BLaER1 treated with 17β-estradiol and CSF1 and Interleukin-3, amounts not matched to agents 10 nM and 100 nM (cell line): ENCODE results near the gene ITGAX.

Experiments used
- H3K27ac ChIP-seq, 11 experiments: shearing (Covaris generic); formaldehyde crosslinking; 2 replicates each; pipeline ENCODE4 v1.8.1; 2022
- H3K27me3 ChIP-seq, 11 experiments: shearing (Covaris generic); formaldehyde crosslinking; 2 replicates each; pipeline ENCODE4 v1.8.1; 2022
- H3K36me3 ChIP-seq, 11 experiments: shearing (Covaris generic); formaldehyde crosslinking; 2 replicates each; pipeline ENCODE4 v1.8.1; 2022
- H3K4me1 ChIP-seq, 10 experiments: shearing (Covaris generic); formaldehyde crosslinking; 2 replicates each; pipeline ENCODE4 v1.8.1; 2022
- H3K4me2 ChIP-seq, 11 experiments: shearing (Covaris generic); formaldehyde crosslinking; 2 replicates each; pipeline ENCODE4 v1.8.1; 2022
- H3K4me3 ChIP-seq, 10 experiments: shearing (Covaris generic); formaldehyde crosslinking; 2 replicates each; pipeline ENCODE4 v1.8.1; 2022
- H3K9ac ChIP-seq, 11 experiments: shearing (Covaris generic); formaldehyde crosslinking; 2 replicates each; pipeline ENCODE4 v1.8.1; 2022
- H3K9me3 ChIP-seq, 11 experiments: shearing (Covaris generic); formaldehyde crosslinking; replicated peaks in 1 of 11; 2 replicates each; pipeline ENCODE4 v1.8.1; 2022
- H4K20me1 ChIP-seq, 11 experiments: shearing (Covaris generic); formaldehyde crosslinking; 2 replicates each; pipeline ENCODE4 v1.8.1; 2022
- Cebpa-rat ChIP-seq, 11 experiments: shearing (Covaris generic); IDR thresholded peaks; 2 replicates each; pipeline ENCODE4 v1.8.1; 2022

ITGAX gene

DNA sequence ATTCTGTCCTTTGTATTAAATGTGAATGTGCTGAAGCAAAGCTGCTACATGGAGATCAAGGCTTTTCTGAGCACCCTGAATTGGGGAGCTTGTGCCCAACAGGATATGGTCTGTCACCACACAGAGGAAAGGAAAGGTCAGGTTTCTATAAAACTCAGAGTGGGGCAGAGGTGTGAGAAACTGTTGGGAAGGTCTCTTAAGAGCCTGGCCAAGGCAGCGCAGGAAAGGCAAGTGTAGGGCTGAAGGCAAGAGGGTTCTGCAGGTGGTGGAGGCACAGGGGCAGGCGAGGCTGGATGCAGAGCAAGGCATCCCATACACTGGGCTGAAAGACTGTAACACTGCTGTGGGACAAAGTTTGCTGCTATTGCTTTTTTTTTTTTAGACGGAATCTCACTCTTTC is 65.1 kb downstream of the ITGAX start:
- H3K4me3 ChIP-seq = no peak overlapping the region
- no peak overlapping the region for H3K4me2 ChIP-seq

DNA sequence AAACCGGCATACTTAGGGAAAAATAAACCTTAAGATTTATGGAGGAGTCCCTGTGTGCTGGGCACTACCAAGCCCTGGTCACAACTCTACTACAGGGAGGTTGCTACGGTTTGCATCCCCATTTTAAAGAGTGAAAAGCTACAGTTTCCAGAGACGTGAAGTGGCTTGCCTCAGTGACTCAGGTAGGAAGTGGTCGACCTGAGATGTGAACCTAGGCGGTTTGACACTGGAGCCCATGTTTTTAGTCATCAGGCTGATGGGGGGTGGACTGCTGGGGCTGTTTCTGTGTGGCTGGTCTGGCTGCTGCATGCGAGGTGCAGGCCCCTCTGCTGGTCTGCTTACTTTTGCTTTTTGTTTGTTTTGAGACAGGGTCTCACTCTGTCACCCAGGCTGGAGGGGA is 66.6 kb downstream of the ITGAX start:
- H3K27me3 ChIP-seq = no peaks in the 10 kb centered on the region
- no peak overlapping the region for H3K27ac ChIP-seq
- no peak overlapping the region for H3K4me3 ChIP-seq
- H3K36me3 ChIP-seq = no peaks in the 10 kb centered on the region
- no peaks in the 10 kb centered on the region for H3K4me1 ChIP-seq
- no peak overlapping the region for H3K4me2 ChIP-seq
- no peak for TF ChIP-seq Cebpa-rat (IDR thresholded peaks at IDR 0.05)
- H3K9me3 ChIP-seq = peaks cover 0 to 40% (median 6%) of the 10 kb centered on the region in 11 experiments; a peak in 11 of 22 replicates
- no peak overlapping the region for H3K9ac ChIP-seq
- no peaks in the 10 kb centered on the region for H4K20me1 ChIP-seq

More for the DNA sequence above, 65.1 kb downstream of the ITGAX start:
- no peaks in the 10 kb centered on the region for H4K20me1 ChIP-seq
- no peak overlapping the region for H3K27ac ChIP-seq
- no peaks in the 10 kb centered on the region for H3K27me3 ChIP-seq
- H3K36me3 ChIP-seq = no peaks in the 10 kb centered on the region
- no peak overlapping the region for H3K9ac ChIP-seq
- TF ChIP-seq Cebpa-rat (IDR thresholded peaks at IDR 0.05) = no peak
- H3K4me1 ChIP-seq = 0 out of 20 replicates have a peak, but pooled peaks cover 0 to 4% (median 0%) of the 10 kb centered on the region in 10 experiments
- peaks cover 0 to 40% (median 6%) of the 10 kb centered on the region in 11 experiments; a peak in 11 of 22 replicates for H3K9me3 ChIP-seq

DNA sequence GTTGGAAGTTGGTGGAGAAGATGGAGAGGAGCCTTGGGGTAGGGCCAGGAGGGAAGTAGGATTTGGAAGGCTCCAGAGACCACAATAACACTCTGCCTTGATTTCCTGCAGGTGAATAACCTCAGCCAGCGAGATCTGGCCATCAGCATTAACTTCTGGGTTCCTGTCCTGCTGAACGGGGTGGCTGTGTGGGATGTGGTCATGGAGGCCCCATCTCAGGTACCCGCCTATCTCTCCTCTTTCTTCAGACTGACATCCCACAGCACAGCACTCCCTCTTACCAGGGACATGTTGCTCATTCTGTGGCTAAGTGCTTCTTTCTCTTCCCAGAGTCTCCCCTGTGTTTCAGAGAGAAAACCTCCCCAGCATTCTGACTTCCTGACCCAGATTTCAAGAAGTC is 68.3 kb downstream of the ITGAX start:
- no peak for TF ChIP-seq Cebpa-rat (IDR thresholded peaks at IDR 0.05)
- H3K4me3 ChIP-seq = no peak overlapping the region
- no peak overlapping the region for H3K27ac ChIP-seq
- H3K4me1 ChIP-seq = no peaks in the 10 kb centered on the region
- H3K27me3 ChIP-seq = no peaks in the 10 kb centered on the region
- H3K9me3 ChIP-seq = peaks cover 0 to 29% (median 6%) of the 10 kb centered on the region in 11 experiments; a peak in 8 of 22 replicates
- H3K36me3 ChIP-seq = no peaks in the 10 kb centered on the region
- no peaks in the 10 kb centered on the region for H4K20me1 ChIP-seq
- H3K4me2 ChIP-seq = no peak overlapping the region
- no peak overlapping the region for H3K9ac ChIP-seq

DNA sequence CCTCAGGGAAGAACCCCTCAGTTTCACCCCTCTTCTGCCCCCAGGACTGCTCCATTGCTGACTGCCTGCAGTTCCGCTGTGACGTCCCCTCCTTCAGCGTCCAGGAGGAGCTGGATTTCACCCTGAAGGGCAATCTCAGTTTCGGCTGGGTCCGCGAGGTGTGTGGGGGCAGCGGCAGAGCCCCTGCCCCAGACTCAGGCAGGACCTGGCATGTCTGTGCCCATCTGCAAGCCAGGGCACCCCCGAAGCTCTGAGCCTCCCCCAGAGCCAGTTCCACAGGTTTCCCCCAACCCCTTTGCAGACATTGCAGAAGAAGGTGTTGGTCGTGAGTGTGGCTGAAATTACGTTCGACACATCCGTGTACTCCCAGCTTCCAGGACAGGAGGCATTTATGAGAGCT is 68.8 kb downstream of the ITGAX start:
- H3K4me3 ChIP-seq = no peak overlapping the region
- no peaks in the 10 kb centered on the region for H3K4me1 ChIP-seq
- no peak overlapping the region for H3K27ac ChIP-seq
- no peak overlapping the region for H3K4me2 ChIP-seq
- no peaks in the 10 kb centered on the region for H4K20me1 ChIP-seq
- no peaks in the 10 kb centered on the region for H3K36me3 ChIP-seq
- H3K9me3 ChIP-seq = peaks cover 0 to 29% (median 6%) of the 10 kb centered on the region in 11 experiments; a peak in 8 of 22 replicates
- no peak for TF ChIP-seq Cebpa-rat (IDR thresholded peaks at IDR 0.05)
- H3K9ac ChIP-seq = no peak overlapping the region
- no peaks in the 10 kb centered on the region for H3K27me3 ChIP-seq

- no peaks in the 10 kb centered on the region for H4K20me1 ChIP-seq
- H3K4me1 ChIP-seq = no peaks in the 10 kb centered on the region
- no peaks in the 10 kb centered on the region for H3K9me3 ChIP-seq
- no peak overlapping the region for H3K4me2 ChIP-seq
- no peak overlapping the region for H3K9ac ChIP-seq
- TF ChIP-seq Cebpa-rat (IDR thresholded peaks at IDR 0.05) = no peak
- no peaks in the 10 kb centered on the region for H3K36me3 ChIP-seq
- no peak overlapping the region for H3K27ac ChIP-seq
- no peak overlapping the region for H3K4me3 ChIP-seq
- no peaks in the 10 kb centered on the region for H3K27me3 ChIP-seq
These were observed 72.7 kb downstream of the ITGAX start for GRCh38 chr16:31427441-31428278.

GRCh38 chr16:31428279-31428597 is 73.3 kb downstream of the ITGAX start, which contains the start of gene COX6A2:
Gene COX6A2, minus strand, starts transcription at chr16:31428360. Its CDS starts 35 bp downstream, at chr16:31428325.
- H3K4me2 ChIP-seq = no peak within 1 kb of the TSS
- no peak within 1 kb of the TSS for H3K4me3 ChIP-seq
- no peaks in the 10 kb centered on the region for H3K36me3 ChIP-seq
- no peak for TF ChIP-seq Cebpa-rat (IDR thresholded peaks at IDR 0.05)
- no peaks in the 10 kb centered on the region for H3K9me3 ChIP-seq
- no peak within 1 kb of the TSS for H3K9ac ChIP-seq
- no peak within 1 kb of the TSS for H3K27ac ChIP-seq
- H3K27me3 ChIP-seq = no peaks in the 10 kb centered on the region
- H3K4me1 ChIP-seq = no peaks in the 10 kb centered on the region
- no peaks in the 10 kb centered on the region for H4K20me1 ChIP-seq

- Histone ChIP-seq H3K36me3 (no peaks in the 10 kb centered on the region), H3K4me1 (no peaks in the 10 kb centered on the region), H3K9me3 (no peaks in the 10 kb centered on the region), H3K4me3 (no peak overlapping the region), H3K9ac (no peak overlapping the region), H3K27me3 (no peaks in the 10 kb centered on the region), H4K20me1 (no peaks in the 10 kb centered on the region), H3K27ac (no peak overlapping the region), H3K4me2 (no peak overlapping the region)
- no peak for TF ChIP-seq Cebpa-rat (IDR thresholded peaks at IDR 0.05)
These were observed 73.8 kb downstream of the ITGAX start for GRCh38 chr16:31428638-31429247.

- no peak overlapping the region for H3K9ac ChIP-seq
- H3K27me3 ChIP-seq = no peaks in the 10 kb centered on the region
- H3K27ac ChIP-seq = no peak overlapping the region
- H3K4me1 ChIP-seq = no peaks in the 10 kb centered on the region
- H3K4me2 ChIP-seq = no peak overlapping the region
- H3K9me3 ChIP-seq = no peaks in the 10 kb centered on the region
- H4K20me1 ChIP-seq = no peaks in the 10 kb centered on the region
- TF ChIP-seq Cebpa-rat (IDR thresholded peaks at IDR 0.05) = no peak
- no peak overlapping the region for H3K4me3 ChIP-seq
- H3K36me3 ChIP-seq = no peaks in the 10 kb centered on the region
These were observed 74.3 kb downstream of the ITGAX start for GRCh38 chr16:31429314-31429713.

DNA sequence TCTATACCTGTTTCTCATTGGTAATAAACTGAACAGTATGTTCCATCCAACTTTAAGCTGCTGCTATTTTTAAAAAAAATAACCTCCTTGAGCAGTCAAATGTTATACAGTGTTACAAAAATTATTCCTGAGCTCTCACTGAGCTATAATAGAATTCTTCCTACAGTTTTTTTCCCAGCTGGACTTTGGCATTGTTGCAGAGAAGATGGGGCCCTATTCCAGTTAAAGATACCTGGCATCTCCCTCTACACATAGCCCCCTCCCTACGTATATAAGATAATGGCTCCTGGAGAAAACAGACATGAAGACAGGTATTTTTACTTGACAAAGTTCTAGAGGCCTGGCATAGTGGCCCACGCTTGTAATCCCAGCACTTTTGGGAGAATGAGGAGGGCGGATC is 74.8 kb downstream of the ITGAX start:
- Histone ChIP-seq H3K27me3 (no peaks in the 10 kb centered on the region), H3K4me2 (no peak overlapping the region), H3K9ac (no peak overlapping the region), H4K20me1 (no peaks in the 10 kb centered on the region), H3K36me3 (no peaks in the 10 kb centered on the region), H3K9me3 (no peaks in the 10 kb centered on the region), H3K4me1 (no peaks in the 10 kb centered on the region), H3K4me3 (no peak overlapping the region), H3K27ac (no peak overlapping the region)
- TF ChIP-seq Cebpa-rat (IDR thresholded peaks at IDR 0.05) = no peak
